Measurements from ENCODE around the gene DOHH.

The DOHH gene

GRCh38 chr19:3501780-3502179 lies 1.3 kb upstream of the DOHH start:
- no peak for DNase-seq (ENCODE audit: low spot score)

DNA sequence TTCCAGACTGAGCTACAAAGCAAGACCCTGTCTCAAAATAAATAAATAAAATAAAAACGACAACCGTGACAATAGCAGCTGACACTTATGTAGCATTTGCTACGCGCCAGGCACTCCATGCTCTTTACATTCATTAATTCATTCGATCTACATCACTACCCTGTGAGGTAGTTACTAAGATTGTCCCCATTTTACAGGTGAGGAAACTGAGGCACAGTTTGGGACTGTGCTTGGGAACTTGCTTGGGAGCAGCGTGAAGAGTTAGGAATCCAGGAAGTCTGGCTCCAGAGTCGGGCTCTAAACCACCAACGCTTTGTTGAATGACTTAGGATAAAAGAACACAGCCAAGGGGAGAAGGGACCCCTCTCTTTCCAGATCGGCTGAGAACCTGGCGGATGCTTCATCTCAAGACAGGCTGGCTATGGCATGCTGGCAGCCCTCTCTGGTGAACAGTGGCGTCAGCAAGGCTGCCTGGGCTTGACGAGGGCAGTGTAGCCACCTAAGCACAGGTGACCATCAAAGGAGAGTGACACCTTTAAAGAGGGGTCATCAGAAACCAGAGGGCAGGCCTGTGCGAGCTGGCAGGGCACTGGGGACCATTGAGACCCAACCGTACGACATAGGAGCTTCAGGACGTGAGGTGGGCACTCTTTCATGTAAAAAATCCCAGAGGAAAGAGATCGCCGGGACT lies 591 bp downstream of the DOHH start:
- DNase-seq (ENCODE audit: low spot score) = no peak

- no peak for DNase-seq (ENCODE audit: low spot score)
Measured at GRCh38 chr19:3497757-3498520, 2.5 kb downstream of the DOHH start.

- DNase-seq (ENCODE audit: low spot score) = no peak
Measured at GRCh38 chr19:3496392-3497273, 3.8 kb downstream of the DOHH start.

DNA sequence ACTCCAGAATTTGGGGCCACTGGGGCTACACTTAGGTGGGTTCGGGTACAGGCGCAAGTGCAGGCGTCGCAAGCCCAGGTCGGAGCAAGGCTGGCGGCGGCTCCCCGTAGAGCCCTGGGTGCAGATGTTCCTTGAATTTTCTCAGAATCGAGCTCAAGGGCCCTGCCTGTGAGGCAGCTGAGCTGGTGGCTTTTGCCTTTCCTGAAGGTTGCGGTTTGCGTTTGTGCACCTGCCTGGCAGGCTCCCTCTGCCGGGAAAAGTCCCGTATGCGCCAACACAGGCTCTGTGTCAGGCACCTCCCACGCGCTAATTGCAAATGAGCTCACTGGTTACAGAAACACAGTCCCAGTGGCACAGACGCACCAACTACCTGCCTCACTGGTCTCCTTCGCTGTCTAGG lies 5.9 kb downstream of the DOHH start:
- DNase-seq (ENCODE audit: low spot score) = no peak

GRCh38 chr19:3494051-3494450 lies 6.4 kb downstream of the DOHH start:
- peak; percentile 82 for DNase-seq (ENCODE audit: low spot score)

- DNase-seq (ENCODE audit: low spot score) = no peak
Measured at GRCh38 chr19:3493651-3494050, 6.8 kb downstream of the DOHH start.

DNA sequence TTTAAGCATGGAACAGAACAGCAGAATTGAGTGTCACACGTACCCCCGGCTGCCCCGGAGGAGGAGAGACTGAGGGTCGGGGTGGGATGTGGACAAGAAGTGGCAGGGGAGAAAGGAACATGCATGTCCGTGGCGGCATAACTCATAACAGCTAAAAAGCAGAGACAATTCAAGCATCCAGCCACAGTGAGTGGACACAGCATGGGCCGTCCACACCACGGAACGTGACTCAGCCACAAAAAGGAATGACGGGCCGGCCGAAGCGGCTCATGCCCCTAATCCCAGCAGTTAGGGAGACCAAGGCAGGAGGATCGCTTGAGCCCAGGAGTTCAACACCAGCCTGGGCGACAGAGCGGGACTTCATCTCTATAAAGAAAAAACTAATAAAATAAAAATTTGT lies 7.6 kb downstream of the DOHH start:
- DNase-seq (ENCODE audit: low spot score) = no peak

DNA sequence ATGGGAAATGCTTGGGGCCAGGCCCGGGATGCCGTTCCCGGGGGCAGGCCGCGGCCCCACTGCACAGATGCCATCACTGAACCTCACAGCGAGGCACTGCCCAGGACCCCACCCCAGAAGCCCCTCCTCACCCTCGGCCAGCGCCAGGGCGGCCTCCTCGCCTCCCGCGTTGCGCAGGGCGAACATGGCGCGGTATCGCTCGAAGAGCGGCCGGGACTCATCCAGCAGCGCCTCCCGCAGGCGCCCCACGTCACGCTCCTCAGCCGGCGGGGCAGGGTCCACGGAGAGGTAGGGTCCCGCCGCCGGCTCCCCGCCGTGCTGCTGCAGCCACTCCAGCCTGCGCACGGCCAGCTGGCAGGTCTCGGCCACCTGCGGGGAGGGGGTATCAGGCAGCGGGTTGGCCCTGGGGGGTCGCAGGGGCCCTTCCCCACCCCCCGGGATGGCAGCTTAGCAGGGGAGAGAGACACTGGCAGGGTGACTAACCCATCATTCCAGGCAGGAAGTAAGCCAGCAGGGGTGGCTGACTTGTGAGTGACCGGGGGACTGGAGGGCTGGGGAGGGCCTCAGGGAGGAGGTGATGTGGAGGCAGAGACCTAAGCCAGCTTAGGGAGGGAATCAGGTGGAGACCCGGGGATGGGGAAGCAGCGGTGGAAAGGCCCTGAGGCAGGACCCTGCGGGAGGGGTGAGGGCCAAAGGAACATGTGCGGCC lies 8.2 kb downstream of the DOHH start:
- no peak for DNase-seq (ENCODE audit: low spot score)

DNA sequence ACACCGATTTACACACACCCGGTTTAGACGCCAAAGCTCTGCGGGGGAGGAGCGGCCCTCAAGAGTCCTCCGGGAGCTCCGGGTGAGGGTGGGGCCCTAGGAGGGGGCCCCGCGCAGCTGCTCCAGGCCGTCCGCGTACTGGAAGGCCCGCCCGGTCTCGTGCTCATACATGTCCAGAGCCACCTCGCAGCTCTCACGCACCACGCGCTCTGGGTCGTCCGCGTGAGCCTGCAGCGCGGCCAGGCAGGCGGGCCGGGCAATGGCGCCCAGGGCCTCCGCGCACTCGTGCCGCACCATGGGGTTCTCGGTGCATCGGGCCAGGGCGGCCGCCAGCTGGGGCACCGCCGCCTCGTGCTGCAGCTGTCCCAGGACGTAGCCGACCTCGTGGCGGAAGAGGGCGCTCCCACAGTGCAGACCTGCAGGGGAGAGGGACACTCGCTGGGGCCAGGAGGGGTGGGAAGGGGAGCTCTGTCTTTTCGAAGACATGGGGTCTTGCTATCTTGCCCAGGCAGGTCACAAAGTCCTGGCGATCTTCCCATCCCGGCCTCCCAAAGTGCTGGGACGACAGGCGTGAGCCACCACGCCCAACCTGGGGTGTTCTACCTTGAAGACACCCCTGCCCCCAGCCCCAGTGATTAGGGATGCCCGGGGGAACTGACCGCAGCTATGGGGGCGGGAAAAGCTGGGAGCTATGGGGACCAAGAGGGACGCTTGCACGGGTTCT lies 8.9 kb downstream of the DOHH start:
- no peak for DNase-seq (ENCODE audit: low spot score)

GRCh38 chr19:3483226-3483628 lies 17.2 kb downstream of the DOHH start, which contains the start of gene SMIM44:
Gene SMIM44, minus strand, starts transcription at chr19:3483441. Its CDS starts 38 bp downstream, at chr19:3483403.
- no peak for DNase-seq (ENCODE audit: low spot score)

- DNase-seq (ENCODE audit: low spot score) = no peak
Measured at GRCh38 chr19:3482507-3483225, 17.8 kb downstream of the DOHH start.

DNA sequence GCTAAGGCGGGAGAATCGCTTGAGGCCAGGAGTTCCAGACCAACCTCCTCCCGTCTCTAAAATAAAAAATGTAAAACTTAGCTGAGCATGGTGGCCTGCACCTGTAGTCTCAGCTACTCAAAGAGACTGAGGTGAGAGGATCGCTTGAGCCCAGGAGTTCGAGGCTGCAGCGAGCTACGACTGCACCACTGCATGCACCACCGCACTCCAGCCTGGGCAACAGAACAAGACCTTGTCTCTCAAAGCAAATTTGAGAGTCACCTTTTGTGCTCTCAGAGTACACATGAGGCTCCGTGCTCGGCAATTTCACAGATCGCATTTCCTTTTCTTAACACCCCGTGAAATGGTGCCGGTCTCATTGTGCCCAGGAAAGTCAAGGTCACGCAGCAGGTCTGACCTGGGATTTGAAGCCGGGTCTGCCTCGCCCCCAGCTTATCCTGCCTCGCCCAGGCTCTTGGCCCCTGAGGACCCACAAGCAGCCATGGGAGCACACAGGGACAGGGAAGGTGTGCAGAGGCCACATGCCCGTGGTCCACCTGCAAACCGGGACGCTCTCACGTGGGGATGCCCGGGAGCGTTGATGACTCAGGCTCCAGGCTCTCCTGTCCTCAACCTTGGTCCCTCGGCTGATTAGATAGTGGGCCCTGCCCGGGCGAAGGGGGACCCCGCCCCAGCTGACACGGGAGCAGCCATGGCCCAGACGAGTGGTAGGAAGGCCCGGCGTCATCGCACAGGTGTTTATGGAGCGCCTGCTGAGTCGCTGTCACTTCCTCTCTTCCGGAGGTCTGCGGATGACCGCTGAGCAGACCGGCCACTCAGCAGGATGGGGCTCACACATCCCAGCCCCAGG lies 19.0 kb downstream of the DOHH start:
- DNase-seq (ENCODE audit: low spot score) = no peak

DNA sequence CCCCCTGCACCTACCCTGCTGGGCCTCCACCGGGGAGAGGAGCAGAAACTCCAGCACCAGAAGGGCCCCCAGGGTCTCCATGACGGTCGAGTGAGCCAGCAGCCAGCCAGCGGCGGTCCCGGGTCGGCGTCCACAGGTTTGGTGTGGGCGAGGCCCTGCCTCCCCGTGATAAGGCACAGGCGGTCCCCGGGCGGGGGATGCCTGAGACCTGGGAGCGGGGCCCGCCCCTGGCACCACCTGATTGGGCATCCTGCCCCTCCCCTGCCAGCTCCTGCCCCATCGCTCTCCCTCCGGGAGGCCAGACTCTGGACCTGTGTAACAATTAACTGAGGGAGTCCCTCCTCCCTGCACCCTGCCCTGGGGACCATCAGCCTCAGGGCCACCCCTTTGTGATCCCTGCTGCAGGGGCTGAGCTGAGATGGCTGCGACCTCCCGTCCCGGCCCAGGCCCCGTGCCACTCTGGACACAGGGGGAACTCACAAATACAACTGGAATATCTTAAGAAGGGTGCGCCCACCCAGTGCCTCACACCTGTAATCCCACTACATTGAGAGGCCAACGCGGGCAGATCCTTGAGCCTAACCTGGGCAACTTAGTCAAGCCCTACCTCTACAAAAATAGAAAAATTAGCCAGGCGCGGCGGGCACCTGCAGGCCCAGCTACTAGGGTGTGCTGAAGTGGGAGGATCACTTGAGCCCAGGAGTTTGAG lies 19.9 kb downstream of the DOHH start, which contains the start of gene SMIM24:
TSS of gene SMIM24 (minus strand) at position 143 of the 709 bp plus-strand sequence. CDS start at position 81, 62 bp downstream.
- no peak for DNase-seq (ENCODE audit: low spot score)

DNA sequence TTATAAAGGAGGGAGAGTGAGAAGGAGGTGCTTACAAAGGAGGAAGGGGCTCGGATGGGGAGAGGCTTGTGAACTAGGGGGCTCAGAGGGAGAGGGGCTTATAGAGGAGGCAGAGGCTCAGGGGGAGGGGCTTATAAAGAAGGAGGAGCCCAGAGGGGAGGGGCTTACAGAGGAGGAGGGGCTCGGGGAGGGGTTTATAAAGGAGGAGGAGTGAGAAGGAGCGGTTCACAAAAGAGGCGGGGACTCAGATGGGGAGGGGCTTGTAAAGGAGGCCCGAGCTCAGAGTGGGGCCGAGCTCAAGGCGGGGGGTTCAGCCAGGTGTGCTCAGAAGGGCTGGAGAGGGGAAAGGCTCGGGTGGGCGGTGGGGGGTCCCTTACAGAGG lies 20.6 kb downstream of the DOHH start:
- DNase-seq (ENCODE audit: low spot score) = no peak

GRCh38 chr19:3479177-3479833 lies 21.2 kb downstream of the DOHH start:
- DNase-seq (ENCODE audit: low spot score) = peak; percentile 54

GRCh38 chr19:3478409-3479176 lies 21.9 kb downstream of the DOHH start:
- no peak for DNase-seq (ENCODE audit: low spot score)

DNA sequence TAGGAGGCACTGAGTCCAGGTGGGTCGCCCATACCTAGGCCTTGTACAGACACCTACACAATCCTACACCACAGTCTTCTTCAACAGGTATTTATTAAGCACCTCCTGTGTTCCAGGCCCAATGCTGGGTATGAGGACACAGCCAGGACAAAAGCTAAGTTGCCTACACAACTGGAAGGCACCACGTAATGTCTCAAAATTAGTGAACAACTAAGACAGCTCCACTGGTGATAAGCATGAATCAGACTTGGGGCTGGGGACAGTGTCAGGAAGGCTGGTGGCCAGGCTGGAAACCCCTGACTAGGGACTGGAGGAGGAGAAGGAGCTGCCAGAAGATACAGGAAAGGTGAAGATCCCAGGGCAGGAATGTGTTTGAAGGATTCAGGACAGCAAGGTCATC lies 22.5 kb downstream of the DOHH start:
- no peak for DNase-seq (ENCODE audit: low spot score)
